Stimulated activated CD8-positive, alpha-beta memory T cell treated with anti-CD3 and anti-CD28 coated beads, Interleukin-15, amount 100 ng/mL, for 24 hours (primary cell): ENCODE measurements around the gene MPHOSPH9.

Source experiments
- DNase-seq: peaks from one replicate; pipeline ENCODE4 v3.0.0-alpha.2; 2020; ENCODE audit warnings: low read depth

MPHOSPH9 gene

GRCh38 chr12:123232807-123233504 lies at the start of gene MPHOSPH9, which contains the start of gene MTRFR:
Gene MPHOSPH9, minus strand, starts transcription at chr12:123233141. Its CDS starts 2,777 bp downstream, at chr12:123230364.
Gene MTRFR, plus strand, starts transcription at chr12:123233436. Its CDS starts 20,239 bp downstream, at chr12:123253675.
- peak; percentile 96 for DNase-seq

- DNase-seq = no peak
These were observed 49.2 kb upstream of the MPHOSPH9 start for GRCh38 chr12:123282111-123282510.

GRCh38 chr12:123280971-123281370 lies 48.0 kb upstream of the MPHOSPH9 start:
- no peak for DNase-seq

GRCh38 chr12:123278101-123278627 lies 45.2 kb upstream of the MPHOSPH9 start:
- DNase-seq = no peak

- no peak for DNase-seq
These were observed 40.2 kb upstream of the MPHOSPH9 start for GRCh38 chr12:123273166-123273565.

GRCh38 chr12:123271001-123271668 lies 38.2 kb upstream of the MPHOSPH9 start:
- peak; percentile 47 for DNase-seq

- no peak for DNase-seq
These were observed 37.5 kb upstream of the MPHOSPH9 start for GRCh38 chr12:123270214-123271000.

- no peak for DNase-seq
These were observed 36.9 kb upstream of the MPHOSPH9 start for GRCh38 chr12:123269896-123270213.

- no peak for DNase-seq
These were observed 36.5 kb upstream of the MPHOSPH9 start for GRCh38 chr12:123269395-123269892.

GRCh38 chr12:123268850-123269249 lies 35.9 kb upstream of the MPHOSPH9 start:
- no peak for DNase-seq

- no peak for DNase-seq
These were observed 35.3 kb upstream of the MPHOSPH9 start for GRCh38 chr12:123267991-123268843.

- no peak for DNase-seq
These were observed 34.5 kb upstream of the MPHOSPH9 start for GRCh38 chr12:123267335-123267920.

GRCh38 chr12:123266679-123267277 lies 33.8 kb upstream of the MPHOSPH9 start:
- DNase-seq = no peak

- DNase-seq = no peak
These were observed 33.1 kb upstream of the MPHOSPH9 start for GRCh38 chr12:123265851-123266678.

GRCh38 chr12:123264642-123265041 lies 31.7 kb upstream of the MPHOSPH9 start:
- DNase-seq = no peak

GRCh38 chr12:123263196-123263817 lies 30.4 kb upstream of the MPHOSPH9 start:
- DNase-seq = no peak

GRCh38 chr12:123261196-123261595 lies 28.3 kb upstream of the MPHOSPH9 start:
- no peak for DNase-seq

- no peak for DNase-seq
These were observed 27.1 kb upstream of the MPHOSPH9 start for GRCh38 chr12:123260081-123260480.

- DNase-seq = no peak
These were observed 25.7 kb upstream of the MPHOSPH9 start for GRCh38 chr12:123258593-123258992.
